T-helper 2 cell treated with Interferon-gamma antibody and Interleukin-4, amounts not matched to agents 5 μg/mL and 100 μg/mL, for 36 hours (primary cell): ENCODE results near the gene EPG5.

Experiments used
- DNase-seq: peaks from one replicate; pipeline ENCODE4 v3.0.0; 2021; ENCODE audit warnings: low spot score
- H3K27ac Mint-ChIP-seq: one replicate; pipeline ENCODE4 v1.8.0; 2021; ENCODE audit warnings: mild to moderate bottlenecking, mixed read lengths
- H3K27me3 Mint-ChIP-seq: one replicate; pipeline ENCODE4 v1.8.0; 2021; ENCODE audit warnings: low read depth, mixed read lengths
- H3K36me3 Mint-ChIP-seq: one replicate; pipeline ENCODE4 v1.8.0; 2021; ENCODE audit warnings: low read depth, mixed read lengths
- H3K4me1 Mint-ChIP-seq: one replicate; pipeline ENCODE4 v1.8.0; 2021; ENCODE audit warnings: low read depth, mixed read lengths
- H3K4me3 Mint-ChIP-seq: one replicate; pipeline ENCODE4 v1.8.0; 2022; ENCODE audit warnings: mild to moderate bottlenecking, moderate library complexity, mixed read lengths
- H3K9me3 Mint-ChIP-seq: one replicate; pipeline ENCODE4 v1.8.0; 2021; ENCODE audit warnings: mixed read lengths

The EPG5 gene

GRCh38 chr18:45880876-45881558 is 86.1 kb downstream of the EPG5 start:
- Mint-ChIP-seq H3K36me3 (peaks cover 46% of the 10 kb centered on the region), H3K27ac (no peak overlapping the region)

GRCh38 chr18:45879681-45880655 is 87.2 kb downstream of the EPG5 start:
- Mint-ChIP-seq H3K36me3 (peaks cover 52% of the 10 kb centered on the region), H3K4me1 (peaks cover 11% of the 10 kb centered on the region), H3K27me3 (no peaks in the 10 kb centered on the region), H3K27ac (no peak overlapping the region), H3K9me3 (peaks cover 7% of the 10 kb centered on the region), H3K4me3 (no peak overlapping the region)
- peak; percentile 62 for DNase-seq

More at GRCh38 chr18:45880876-45881558, 86.1 kb downstream of the EPG5 start:
- Mint-ChIP-seq H3K4me1 (peaks cover 5% of the 10 kb centered on the region), H3K27me3 (no peaks in the 10 kb centered on the region), H3K9me3 (no peaks in the 10 kb centered on the region), H3K4me3 (no peak overlapping the region)
- no peak for DNase-seq

GRCh38 chr18:45877403-45877802 is 89.7 kb downstream of the EPG5 start:
- Mint-ChIP-seq H3K27me3 (no peaks in the 10 kb centered on the region), H3K4me3 (no peak overlapping the region), H3K4me1 (peaks cover 25% of the 10 kb centered on the region), H3K36me3 (peaks cover 70% of the 10 kb centered on the region), H3K27ac (no peak overlapping the region), H3K9me3 (peaks cover 23% of the 10 kb centered on the region)
- DNase-seq: no peak

- H3K4me3 Mint-ChIP-seq: no peak overlapping the region
- H3K27me3 Mint-ChIP-seq: no peaks in the 10 kb centered on the region
- peaks cover 27% of the 10 kb centered on the region for H3K9me3 Mint-ChIP-seq
- H3K4me1 Mint-ChIP-seq: peaks cover 25% of the 10 kb centered on the region
- H3K36me3 Mint-ChIP-seq: peaks cover 72% of the 10 kb centered on the region
- DNase-seq: no peak
- no peak overlapping the region for H3K27ac Mint-ChIP-seq
Measured at GRCh38 chr18:45876161-45876560, 91.0 kb downstream of the EPG5 start.

- H3K4me1 Mint-ChIP-seq: peaks cover 21% of the 10 kb centered on the region
- peaks cover 76% of the 10 kb centered on the region for H3K36me3 Mint-ChIP-seq
- no peaks in the 10 kb centered on the region for H3K27me3 Mint-ChIP-seq
- H3K9me3 Mint-ChIP-seq: peaks cover 27% of the 10 kb centered on the region
- peak; percentile 78 for DNase-seq
- H3K4me3 Mint-ChIP-seq: peak overlapping the region; percentile 40
- peak overlapping the region; percentile 71 for H3K27ac Mint-ChIP-seq
Measured at GRCh38 chr18:45874491-45875184, 92.5 kb downstream of the EPG5 start.

- Mint-ChIP-seq H3K4me1 (peaks cover 20% of the 10 kb centered on the region), H3K27ac (no peak overlapping the region), H3K9me3 (peaks cover 27% of the 10 kb centered on the region), H3K27me3 (no peaks in the 10 kb centered on the region), H3K36me3 (peaks cover 80% of the 10 kb centered on the region), H3K4me3 (no peak overlapping the region)
- no peak for DNase-seq
Measured at GRCh38 chr18:45871431-45872084, 95.6 kb downstream of the EPG5 start.

GRCh38 chr18:45870419-45870818 is 96.7 kb downstream of the EPG5 start:
- no peak for DNase-seq
- Mint-ChIP-seq H3K27ac (no peak overlapping the region), H3K9me3 (peaks cover 25% of the 10 kb centered on the region), H3K36me3 (peaks cover 83% of the 10 kb centered on the region), H3K27me3 (no peaks in the 10 kb centered on the region), H3K4me3 (no peak overlapping the region), H3K4me1 (peaks cover 19% of the 10 kb centered on the region)

- Mint-ChIP-seq H3K4me1 (peaks cover 2% of the 10 kb centered on the region), H3K9me3 (no peaks in the 10 kb centered on the region), H3K36me3 (peaks cover 74% of the 10 kb centered on the region), H3K27me3 (no peaks in the 10 kb centered on the region), H3K27ac (no peak overlapping the region), H3K4me3 (no peak overlapping the region)
- no peak for DNase-seq
Measured at GRCh38 chr18:45865466-45865865, 101.7 kb downstream of the EPG5 start.

GRCh38 chr18:45864081-45864480 is 103.0 kb downstream of the EPG5 start:
- Mint-ChIP-seq H3K27ac (no peak overlapping the region), H3K9me3 (no peaks in the 10 kb centered on the region), H3K36me3 (peaks cover 72% of the 10 kb centered on the region), H3K4me3 (no peak overlapping the region), H3K4me1 (peaks cover 2% of the 10 kb centered on the region), H3K27me3 (no peaks in the 10 kb centered on the region)
- no peak for DNase-seq

GRCh38 chr18:45863469-45863868 is 103.7 kb downstream of the EPG5 start:
- Mint-ChIP-seq H3K9me3 (no peaks in the 10 kb centered on the region), H3K4me3 (no peak overlapping the region), H3K27me3 (no peaks in the 10 kb centered on the region), H3K27ac (no peak overlapping the region), H3K4me1 (peaks cover 2% of the 10 kb centered on the region), H3K36me3 (peaks cover 77% of the 10 kb centered on the region)
- no peak for DNase-seq

GRCh38 chr18:45861926-45862325 is 105.2 kb downstream of the EPG5 start:
- Mint-ChIP-seq H3K27me3 (no peaks in the 10 kb centered on the region), H3K4me1 (peaks cover 2% of the 10 kb centered on the region), H3K36me3 (peaks cover 78% of the 10 kb centered on the region), H3K27ac (no peak overlapping the region), H3K9me3 (no peaks in the 10 kb centered on the region), H3K4me3 (no peak overlapping the region)
- DNase-seq: no peak

GRCh38 chr18:45860971-45861370 is 106.2 kb downstream of the EPG5 start:
- H3K27me3 Mint-ChIP-seq: no peaks in the 10 kb centered on the region
- H3K27ac Mint-ChIP-seq: no peak overlapping the region
- DNase-seq: no peak

GRCh38 chr18:45860492-45860891 is 106.6 kb downstream of the EPG5 start:
- Mint-ChIP-seq H3K27ac (no peak overlapping the region), H3K4me3 (no peak overlapping the region), H3K27me3 (no peaks in the 10 kb centered on the region), H3K4me1 (peaks cover 2% of the 10 kb centered on the region), H3K36me3 (peaks cover 71% of the 10 kb centered on the region), H3K9me3 (no peaks in the 10 kb centered on the region)
- no peak for DNase-seq

More at GRCh38 chr18:45860971-45861370, 106.2 kb downstream of the EPG5 start:
- Mint-ChIP-seq H3K4me1 (peaks cover 2% of the 10 kb centered on the region), H3K4me3 (no peak overlapping the region), H3K36me3 (peaks cover 72% of the 10 kb centered on the region), H3K9me3 (no peaks in the 10 kb centered on the region)
